OCI-LY1 (cell line): ENCODE measurements around the gene PEAR1.

Source experiments
- EZH2 ChIP-seq: fragments of 200-600 bp; sonication (generic), shearing (Covaris generic); IDR thresholded peaks from 2 replicates; pipeline ENCODE4 v1.8.0; 2017; ENCODE audit warnings: borderline replicate concordance, mixed run types, mild to moderate bottlenecking, antibody characterized with exemption, low read length, moderate library complexity, mixed read lengths
- TF ChIP-seq, protein P1 (sequence below): fragments of 200-600 bp; sonication (generic), shearing (Covaris generic); IDR thresholded peaks from 2 replicates; pipeline ENCODE4 v1.5.1; 2017; ENCODE audit warnings: mild to moderate bottlenecking, antibody characterized with exemption, low read length, moderate library complexity, mixed read lengths

DNA sequence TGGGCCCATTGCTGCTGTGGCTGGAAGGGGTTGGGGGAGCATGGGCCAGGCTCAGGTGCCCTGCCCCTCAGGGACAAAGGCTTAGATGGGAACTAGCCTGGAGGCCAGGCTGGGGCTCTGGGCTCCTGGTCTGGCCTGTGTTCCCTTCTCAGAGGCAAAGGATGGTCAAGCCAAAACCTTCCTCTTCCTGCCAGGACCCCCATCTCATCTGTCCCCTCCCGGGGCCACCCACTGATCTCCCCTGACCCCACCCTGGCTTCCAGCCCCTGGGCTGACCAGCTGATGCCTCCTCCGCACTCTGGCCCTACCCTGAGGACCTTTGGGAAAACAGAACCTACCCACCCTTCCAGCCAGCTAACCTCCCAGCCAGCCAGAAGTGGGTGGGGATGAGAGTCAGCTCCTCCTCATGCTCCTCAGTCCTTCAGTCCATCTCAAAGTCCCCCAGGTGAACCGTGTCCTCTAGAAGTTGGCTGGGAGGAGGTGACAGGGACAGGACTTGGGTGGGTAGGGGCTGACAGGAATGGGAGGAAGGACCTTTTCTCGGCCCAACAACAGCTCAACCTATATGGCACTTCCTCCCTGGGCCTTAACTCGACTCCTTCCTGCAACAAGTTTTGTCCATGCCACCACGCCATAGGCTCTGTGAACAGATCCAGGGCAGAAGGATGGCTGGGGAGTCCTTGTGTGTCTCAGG, 7.5 kb downstream of the PEAR1 start:
- TF ChIP-seq, protein P1, sequence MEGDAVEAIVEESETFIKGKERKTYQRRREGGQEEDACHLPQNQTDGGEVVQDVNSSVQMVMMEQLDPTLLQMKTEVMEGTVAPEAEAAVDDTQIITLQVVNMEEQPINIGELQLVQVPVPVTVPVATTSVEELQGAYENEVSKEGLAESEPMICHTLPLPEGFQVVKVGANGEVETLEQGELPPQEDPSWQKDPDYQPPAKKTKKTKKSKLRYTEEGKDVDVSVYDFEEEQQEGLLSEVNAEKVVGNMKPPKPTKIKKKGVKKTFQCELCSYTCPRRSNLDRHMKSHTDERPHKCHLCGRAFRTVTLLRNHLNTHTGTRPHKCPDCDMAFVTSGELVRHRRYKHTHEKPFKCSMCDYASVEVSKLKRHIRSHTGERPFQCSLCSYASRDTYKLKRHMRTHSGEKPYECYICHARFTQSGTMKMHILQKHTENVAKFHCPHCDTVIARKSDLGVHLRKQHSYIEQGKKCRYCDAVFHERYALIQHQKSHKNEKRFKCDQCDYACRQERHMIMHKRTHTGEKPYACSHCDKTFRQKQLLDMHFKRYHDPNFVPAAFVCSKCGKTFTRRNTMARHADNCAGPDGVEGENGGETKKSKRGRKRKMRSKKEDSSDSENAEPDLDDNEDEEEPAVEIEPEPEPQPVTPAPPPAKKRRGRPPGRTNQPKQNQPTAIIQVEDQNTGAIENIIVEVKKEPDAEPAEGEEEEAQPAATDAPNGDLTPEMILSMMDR = no peak
- no peak for TF ChIP-seq EZH2
